Left lung (tissue), 10 donors: Measurements from ENCODE around the gene LRMDA. TPM values are rescaled to one million over a fixed set of nuclear protein-coding genes. Genes with fewer than 3 reads are reported as not detected.

Experiments
- ATAC-seq: fragments of 200-7000 bp; cut with Tn5 transposase; one replicate; pipeline ENCODE4 v1.9.1; 2020; ENCODE audit warnings: moderate library complexity
- DNase-seq, 4 donors: peaks; one replicate each; pipeline ENCODE4 v3.0.0-alpha.2; 2013 to 2020
- H3K27ac ChIP-seq, 2 donors: fragments of 200-600 bp; sonication (generic) in 1 of 2; one replicate each; pipeline versions ENCODE4 v1.5.0 to v1.8.0; 2020 to 2021
- H3K27me3 ChIP-seq, 2 donors: fragments of 200-600 bp; sonication (generic) in 1 of 2; one replicate each; pipeline versions ENCODE4 v1.5.0 to v1.8.0; 2020 to 2021
- H3K36me3 ChIP-seq, 2 donors: fragments of 200-600 bp; sonication (generic) in 1 of 2; one replicate each; pipeline versions ENCODE4 v1.5.0 to v1.8.0; 2020 to 2021
- H3K4me1 ChIP-seq, 2 donors: fragments of 200-600 bp; one replicate each; pipeline ENCODE4 v1.8.0; 2021
- H3K4me3 ChIP-seq, 2 donors: fragments of 200-600 bp; sonication (generic) in 1 of 2; one replicate each; pipeline versions ENCODE4 v1.5.0 to v1.8.0; 2020 to 2021; ENCODE audit warnings: mild to moderate bottlenecking in 1 of 2
- H3K9me3 ChIP-seq, 2 donors: fragments of 200-600 bp; sonication (generic) in 1 of 2; one replicate each; pipeline versions ENCODE4 v1.5.0 to v1.8.0; 2020 to 2021
- intact Hi-C, 2 donors: fragments of 100-400 bp; cut with DNase I; formaldehyde crosslinking; loops; one replicate each; pipeline versions ENCODE4 v1.11.2 to v1.14.2; 2022
- polyA plus RNA-seq, 6 donors: library from polyadenylated mRNA; unstranded; fragments of 120-200 nt; gene quantifications; one replicate each; pipeline ENCODE4 v1.2.1, GENCODE V29; 2013; ENCODE audit not compliant: insufficient read length in 6 of 6
- total RNA-seq, 2 donors: library from RNA; stranded (reverse); fragmentation: NEBNext Ultra II Directional; extraction: Animal tissue kit (Norgen Biotek cat#: 25700); gene quantifications; one replicate each; pipeline ENCODE4 v1.2.1, GENCODE V29; 2021
- TF ChIP-seq, protein P1 (sequence below), 2 donors: fragments of 200-600 bp; sonication (generic) in 1 of 2; IDR thresholded peaks; one replicate each; pipeline versions ENCODE4 v1.5.0 to v1.8.0; 2021; ENCODE audit warnings: antibody characterized with exemption in 2 of 2
- donor health status: DM: no; HTN: yes; CAD: no.
- donor health status: DM: no; HTN: no; CAD: no.

The LRMDA gene
- total and polyA plus RNA-seq, 8 donors, result 13.9 to 23.6 (median 18.7) TPM

DNA sequence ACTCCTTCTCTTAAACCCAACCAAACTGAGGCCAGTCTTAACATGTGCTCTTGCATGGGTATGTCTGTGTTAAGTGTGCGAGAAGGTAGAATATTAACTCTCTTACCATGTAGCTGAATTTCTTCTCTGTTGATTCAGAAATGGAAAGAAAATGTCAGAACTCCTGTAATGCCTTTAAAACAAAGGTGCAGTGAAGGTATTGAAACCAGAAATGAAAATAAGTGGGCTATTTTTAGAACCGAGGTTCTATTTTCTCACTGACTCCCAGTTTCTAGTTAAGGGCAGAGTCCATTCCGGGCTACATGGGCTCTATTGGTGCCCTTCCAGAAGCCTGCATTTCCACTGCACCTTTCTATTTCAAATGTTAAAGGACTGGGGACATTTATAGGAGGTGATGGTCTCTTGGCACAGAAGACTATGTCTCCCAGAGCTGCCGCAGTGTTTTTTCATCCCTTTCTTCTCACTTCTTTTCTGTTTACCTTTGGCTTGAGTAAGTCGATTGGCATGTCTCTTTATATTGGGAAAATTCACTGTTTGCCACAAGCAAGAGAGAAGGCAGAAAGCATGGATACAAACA, 174.9 kb downstream of the LRMDA start:
- intact Hi-C loops, result no loop called here
- Histone ChIP-seq H3K36me3 (no peaks in the 10 kb centered on the region), H3K27me3 (no peaks in the 10 kb centered on the region), H3K4me1 (peaks cover 0 to 4% of the 10 kb centered on the region in 2 donors), H3K9me3 (no peaks in the 10 kb centered on the region), H3K27ac (no peak overlapping the region), H3K4me3 (no peak overlapping the region)
- TF ChIP-seq, protein P1, sequence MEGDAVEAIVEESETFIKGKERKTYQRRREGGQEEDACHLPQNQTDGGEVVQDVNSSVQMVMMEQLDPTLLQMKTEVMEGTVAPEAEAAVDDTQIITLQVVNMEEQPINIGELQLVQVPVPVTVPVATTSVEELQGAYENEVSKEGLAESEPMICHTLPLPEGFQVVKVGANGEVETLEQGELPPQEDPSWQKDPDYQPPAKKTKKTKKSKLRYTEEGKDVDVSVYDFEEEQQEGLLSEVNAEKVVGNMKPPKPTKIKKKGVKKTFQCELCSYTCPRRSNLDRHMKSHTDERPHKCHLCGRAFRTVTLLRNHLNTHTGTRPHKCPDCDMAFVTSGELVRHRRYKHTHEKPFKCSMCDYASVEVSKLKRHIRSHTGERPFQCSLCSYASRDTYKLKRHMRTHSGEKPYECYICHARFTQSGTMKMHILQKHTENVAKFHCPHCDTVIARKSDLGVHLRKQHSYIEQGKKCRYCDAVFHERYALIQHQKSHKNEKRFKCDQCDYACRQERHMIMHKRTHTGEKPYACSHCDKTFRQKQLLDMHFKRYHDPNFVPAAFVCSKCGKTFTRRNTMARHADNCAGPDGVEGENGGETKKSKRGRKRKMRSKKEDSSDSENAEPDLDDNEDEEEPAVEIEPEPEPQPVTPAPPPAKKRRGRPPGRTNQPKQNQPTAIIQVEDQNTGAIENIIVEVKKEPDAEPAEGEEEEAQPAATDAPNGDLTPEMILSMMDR (IDR thresholded peaks at IDR 0.05), result no peak
- DNase-seq (no peak), ATAC-seq (no peak)

DNA sequence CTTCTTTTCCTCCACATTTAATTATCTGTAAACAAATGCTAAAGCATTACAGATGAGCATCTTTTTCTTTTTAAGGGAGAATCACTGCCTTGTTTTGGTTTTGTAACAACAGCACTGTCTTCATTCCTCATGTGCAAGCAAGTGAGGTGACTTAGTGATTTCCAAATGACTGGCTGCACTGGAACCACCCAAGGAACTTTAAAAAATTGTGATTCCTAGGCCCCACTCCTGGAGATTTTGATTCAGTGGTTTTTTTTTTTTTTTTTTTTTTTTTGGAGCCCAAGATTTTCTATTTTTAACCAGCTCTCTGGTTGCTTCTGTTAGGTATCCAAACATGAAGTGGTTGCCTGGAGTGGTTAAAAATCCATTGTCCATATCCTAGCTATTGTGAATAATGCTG, 176.2 kb downstream of the LRMDA start:
- intact Hi-C loops, result no loop called here
- H3K27ac ChIP-seq, result no peak overlapping the region
- H3K36me3 ChIP-seq, result no peaks in the 10 kb centered on the region
- TF ChIP-seq, protein P1 (IDR thresholded peaks at IDR 0.05), result no peak
- H3K4me1 ChIP-seq, result peaks cover 0 to 17% of the 10 kb centered on the region in 2 donors
- ATAC-seq, result no peak
- H3K27me3 ChIP-seq, result no peaks in the 10 kb centered on the region
- no peak overlapping the region for H3K4me3 ChIP-seq
- no peak for DNase-seq
- no peaks in the 10 kb centered on the region for H3K9me3 ChIP-seq

DNA sequence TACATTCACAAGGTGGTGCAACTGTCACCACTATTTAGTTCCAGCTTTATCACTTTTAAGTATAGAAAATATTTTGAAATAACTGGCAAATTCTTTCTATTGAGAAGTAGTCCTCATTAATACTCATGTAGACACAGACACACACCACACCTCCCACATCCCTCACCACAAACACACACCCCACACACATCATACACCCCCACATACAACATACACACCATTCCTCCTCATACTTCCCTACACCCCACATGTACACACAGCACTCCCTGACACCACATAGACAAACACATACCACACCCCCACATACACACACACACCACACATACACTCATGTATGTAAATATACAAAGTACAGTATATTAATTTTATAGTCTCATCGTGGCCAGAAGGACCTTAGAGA, 178.8 kb downstream of the LRMDA start:
- DNase-seq (no peak), ATAC-seq (no peak)
- intact Hi-C loops, result no loop called here
- Histone ChIP-seq H3K36me3 (no peaks in the 10 kb centered on the region), H3K4me3 (no peak overlapping the region), H3K9me3 (no peaks in the 10 kb centered on the region), H3K4me1 (peaks cover 15 to 41% of the 10 kb centered on the region in 2 donors), H3K27me3 (no peaks in the 10 kb centered on the region), H3K27ac (no peak overlapping the region)
- TF ChIP-seq, protein P1 (IDR thresholded peaks at IDR 0.05), result no peak

DNA sequence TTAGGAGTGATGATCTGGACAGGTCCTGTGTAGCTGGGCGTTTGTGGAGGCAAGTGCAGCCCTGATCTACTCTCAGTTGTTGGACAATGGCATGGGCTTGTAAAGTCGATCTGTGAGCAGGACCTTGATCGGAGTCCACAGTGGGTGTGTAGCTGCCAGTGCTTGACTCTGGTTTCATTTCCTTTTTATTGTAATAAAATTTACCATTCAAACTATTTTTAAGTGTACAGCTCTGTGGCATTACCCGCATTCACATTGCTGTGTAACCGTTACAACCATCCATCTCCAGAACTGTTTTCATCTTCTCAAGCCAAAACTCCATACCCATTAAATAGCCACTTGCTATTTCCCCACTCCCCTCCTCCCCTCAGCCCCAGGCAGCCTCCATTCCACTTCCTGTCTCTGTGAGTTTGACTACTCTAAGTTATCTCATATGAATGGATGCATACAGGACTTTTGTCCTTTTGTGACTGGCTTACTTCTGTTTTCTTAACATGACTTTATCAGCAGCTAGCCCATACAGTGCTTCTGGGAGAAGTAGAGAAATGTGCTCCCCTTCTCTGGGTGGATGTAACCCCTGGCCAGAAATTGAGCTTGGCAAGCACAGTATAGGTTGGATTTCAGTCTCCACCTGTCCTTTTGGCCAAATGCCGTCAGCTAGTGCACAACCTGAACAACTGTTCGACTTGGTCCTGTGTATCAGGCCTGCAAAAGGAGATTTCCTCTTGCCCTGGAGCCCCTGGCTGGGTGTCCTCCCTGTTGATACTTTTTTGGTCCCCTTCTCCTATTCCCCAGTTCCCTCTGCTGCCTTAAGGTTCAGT, 180.0 kb downstream of the LRMDA start:
- peak overlapping the region; percentile 58 to 62 for H3K27ac ChIP-seq
- intact Hi-C loops, result no loop called here

DNA sequence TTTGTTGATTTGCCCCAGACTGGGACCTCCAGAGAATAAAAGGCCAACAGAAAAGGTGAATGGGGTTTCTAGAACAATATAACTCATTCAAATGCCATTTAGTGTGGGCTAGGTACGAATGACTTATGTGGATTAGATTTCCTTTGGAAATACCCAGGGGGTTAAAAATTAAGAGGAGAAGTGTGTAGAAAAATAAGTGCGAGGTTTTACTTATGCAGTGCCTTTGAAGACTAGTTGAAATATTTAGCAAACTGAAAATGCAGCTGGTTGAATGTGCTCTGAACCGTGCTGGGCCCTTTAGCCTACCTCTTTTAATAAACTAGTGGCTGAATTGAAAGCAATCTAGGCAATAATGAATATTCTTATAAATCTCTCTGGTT, 180.6 kb downstream of the LRMDA start:
- Histone ChIP-seq H3K4me1 (peaks cover 15 to 50% of the 10 kb centered on the region in 2 donors), H3K9me3 (no peaks in the 10 kb centered on the region), H3K27me3 (no peaks in the 10 kb centered on the region), H3K4me3 (no peak overlapping the region), H3K27ac (peak overlapping the region; percentile 58 to 62), H3K36me3 (no peaks in the 10 kb centered on the region)
- no peak for ATAC-seq
- intact Hi-C loops, result no loop called here
- TF ChIP-seq, protein P1 (IDR thresholded peaks at IDR 0.05), result no peak
- no peak for DNase-seq

More for the DNA sequence above, 180.0 kb downstream of the LRMDA start:
- ATAC-seq (peak; percentile 8), DNase-seq (no peak)
- H3K4me1 ChIP-seq, result peaks cover 15 to 44% of the 10 kb centered on the region in 2 donors
- no peak overlapping the region for H3K4me3 ChIP-seq
- no peaks in the 10 kb centered on the region for H3K36me3 ChIP-seq
- TF ChIP-seq, protein P1 (IDR thresholded peaks at IDR 0.05), result no peak
- no peaks in the 10 kb centered on the region for H3K27me3 ChIP-seq
- no peaks in the 10 kb centered on the region for H3K9me3 ChIP-seq
